ENCODE data around the gene EIF5.

Gene EIF5

DNA sequence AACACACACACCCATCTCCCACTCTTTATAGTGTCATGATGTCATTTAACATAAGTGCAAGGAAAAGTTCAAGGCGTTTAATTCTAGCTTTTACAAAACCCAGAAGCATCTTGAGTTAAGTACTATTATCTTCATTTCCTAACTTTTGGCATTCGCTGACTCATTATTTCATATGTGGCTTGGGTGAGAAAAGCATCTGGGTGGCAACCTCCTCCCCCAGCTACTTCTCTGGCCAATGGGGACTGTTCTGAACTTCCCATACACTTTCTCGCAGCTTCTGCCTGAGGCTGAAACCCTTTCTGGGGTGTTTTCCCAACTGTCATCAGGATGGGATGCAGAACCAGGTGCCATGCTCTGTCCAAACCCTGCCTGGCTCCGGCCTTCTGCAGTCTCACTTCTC lies 48.3 kb downstream of the EIF5 start (continued):
- TF ChIP-seq ZNF155 (tag by site-specific recombination; IDR thresholded peaks at IDR 0.05) (no peak), ZNF341 (tag by site-specific recombination; IDR thresholded peaks at IDR 0.05; ENCODE audit: low read depth) (no peak)
- TF ChIP-seq, protein P1, sequence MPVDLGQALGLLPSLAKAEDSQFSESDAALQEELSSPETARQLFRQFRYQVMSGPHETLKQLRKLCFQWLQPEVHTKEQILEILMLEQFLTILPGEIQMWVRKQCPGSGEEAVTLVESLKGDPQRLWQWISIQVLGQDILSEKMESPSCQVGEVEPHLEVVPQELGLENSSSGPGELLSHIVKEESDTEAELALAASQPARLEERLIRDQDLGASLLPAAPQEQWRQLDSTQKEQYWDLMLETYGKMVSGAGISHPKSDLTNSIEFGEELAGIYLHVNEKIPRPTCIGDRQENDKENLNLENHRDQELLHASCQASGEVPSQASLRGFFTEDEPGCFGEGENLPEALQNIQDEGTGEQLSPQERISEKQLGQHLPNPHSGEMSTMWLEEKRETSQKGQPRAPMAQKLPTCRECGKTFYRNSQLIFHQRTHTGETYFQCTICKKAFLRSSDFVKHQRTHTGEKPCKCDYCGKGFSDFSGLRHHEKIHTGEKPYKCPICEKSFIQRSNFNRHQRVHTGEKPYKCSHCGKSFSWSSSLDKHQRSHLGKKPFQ (tag by site-specific recombination; IDR thresholded peaks at IDR 0.05): no peak
- TF ChIP-seq, protein P2, sequence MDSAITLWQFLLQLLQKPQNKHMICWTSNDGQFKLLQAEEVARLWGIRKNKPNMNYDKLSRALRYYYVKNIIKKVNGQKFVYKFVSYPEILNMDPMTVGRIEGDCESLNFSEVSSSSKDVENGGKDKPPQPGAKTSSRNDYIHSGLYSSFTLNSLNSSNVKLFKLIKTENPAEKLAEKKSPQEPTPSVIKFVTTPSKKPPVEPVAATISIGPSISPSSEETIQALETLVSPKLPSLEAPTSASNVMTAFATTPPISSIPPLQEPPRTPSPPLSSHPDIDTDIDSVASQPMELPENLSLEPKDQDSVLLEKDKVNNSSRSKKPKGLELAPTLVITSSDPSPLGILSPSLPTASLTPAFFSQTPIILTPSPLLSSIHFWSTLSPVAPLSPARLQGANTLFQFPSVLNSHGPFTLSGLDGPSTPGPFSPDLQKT (IDR thresholded peaks at IDR 0.05; ENCODE audit: borderline replicate concordance, low read depth, low read length): no peak

DNA sequence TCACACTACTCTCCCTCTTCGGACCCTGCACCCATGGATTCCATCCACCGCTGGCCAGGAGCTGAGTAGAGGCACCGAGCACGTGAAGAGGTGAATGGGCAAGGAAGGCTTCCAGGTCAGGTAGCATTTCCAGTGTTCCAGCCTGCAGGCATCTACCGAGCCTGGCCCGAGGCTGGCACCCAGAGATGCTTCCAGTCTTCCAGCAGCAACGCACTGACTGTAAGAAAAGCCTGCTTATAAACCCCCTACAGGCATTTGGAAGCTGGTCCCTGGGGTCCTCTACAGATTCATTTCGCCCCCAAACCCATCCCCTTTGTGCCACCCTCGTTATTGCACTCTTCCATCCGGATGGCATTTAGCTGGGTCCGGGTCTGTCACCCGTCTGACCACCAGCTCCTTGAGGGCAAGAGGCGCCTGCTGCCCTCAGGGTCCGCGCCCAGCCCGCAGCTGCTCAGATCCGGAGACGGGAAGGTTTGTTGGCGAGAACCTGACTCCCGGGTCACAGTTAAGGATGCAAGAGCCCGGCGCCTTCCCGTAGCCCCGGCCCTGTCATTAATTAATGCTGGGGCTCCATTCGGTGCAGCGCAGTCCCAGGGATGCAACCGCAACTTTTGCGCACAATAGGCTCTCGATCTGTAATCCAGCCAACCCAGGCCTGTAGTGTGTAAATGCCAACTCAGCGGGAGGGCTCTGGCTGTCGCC lies 50.6 kb downstream of the EIF5 start:
- peak overlapping the region; percentile 97 for H3K4me3 ChIP-seq (ENCODE audit: low read depth, low read length)
- H3K4me1 ChIP-seq (ENCODE audit: control insufficient read depth, insufficient read depth, low read length): 0 out of 2 replicates have a peak, but pooled peaks cover 2% of the 10 kb centered on the region
- peak overlapping the region; percentile 92; the same call in 1 of the 2 replicates for H3K27ac ChIP-seq (ENCODE audit: extremely low read depth, low read depth, low read length)
- H3K36me3 ChIP-seq (ENCODE audit: control insufficient read depth in 2 of 2, insufficient read depth in 1 of 2, low read length in 2 of 2): no peaks in the 10 kb centered on the region
- no peaks in the 10 kb centered on the region for H3K9me3 ChIP-seq (ENCODE audit: control insufficient read depth, insufficient read depth, low read depth, low read length)
- ChIA-PET POLR2A (interaction anchor here (1.1 to 1.7 kb wide), 2 partner anchors 51 to 117 kb away, joined by 5 to 8 read pairs; partner anchors contain the start of gene EIF5), CTCF (interaction anchor here (0.8 to 1.5 kb wide), 3 partner anchors 8 to 30 kb away, joined by 4 to 5 read pairs (median 4); no protein-coding TSS in a partner anchor)
- TF ChIP-seq, protein P3, sequence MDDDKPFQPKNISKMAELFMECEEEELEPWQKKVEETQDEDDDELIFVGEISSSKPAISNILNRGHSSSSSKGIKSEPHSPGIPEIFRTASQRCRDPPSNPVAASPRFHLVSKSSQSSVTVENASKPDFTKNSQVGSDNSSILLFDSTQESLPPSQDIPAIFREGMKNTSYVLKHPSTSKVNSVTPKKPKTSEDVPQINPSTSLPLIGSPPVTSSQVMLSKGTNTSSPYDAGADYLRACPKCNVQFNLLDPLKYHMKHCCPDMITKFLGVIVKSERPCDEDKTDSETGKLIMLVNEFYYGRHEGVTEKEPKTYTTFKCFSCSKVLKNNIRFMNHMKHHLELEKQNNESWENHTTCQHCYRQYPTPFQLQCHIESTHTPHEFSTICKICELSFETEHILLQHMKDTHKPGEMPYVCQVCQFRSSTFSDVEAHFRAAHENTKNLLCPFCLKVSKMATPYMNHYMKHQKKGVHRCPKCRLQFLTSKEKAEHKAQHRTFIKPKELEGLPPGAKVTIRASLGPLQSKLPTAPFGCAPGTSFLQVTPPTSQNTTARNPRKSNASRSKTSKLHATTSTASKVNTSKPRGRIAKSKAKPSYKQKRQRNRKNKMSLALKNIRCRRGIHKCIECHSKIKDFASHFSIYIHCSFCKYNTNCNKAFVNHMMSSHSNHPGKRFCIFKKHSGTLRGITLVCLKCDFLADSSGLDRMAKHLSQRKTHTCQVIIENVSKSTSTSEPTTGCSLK (tag by site-specific recombination; IDR thresholded peaks at IDR 0.05): no peak
- TF ChIP-seq ZNF302 (tag by site-specific recombination; IDR thresholded peaks at IDR 0.05; ENCODE audit: low read depth): no peak
- TF ChIP-seq, protein P4, sequence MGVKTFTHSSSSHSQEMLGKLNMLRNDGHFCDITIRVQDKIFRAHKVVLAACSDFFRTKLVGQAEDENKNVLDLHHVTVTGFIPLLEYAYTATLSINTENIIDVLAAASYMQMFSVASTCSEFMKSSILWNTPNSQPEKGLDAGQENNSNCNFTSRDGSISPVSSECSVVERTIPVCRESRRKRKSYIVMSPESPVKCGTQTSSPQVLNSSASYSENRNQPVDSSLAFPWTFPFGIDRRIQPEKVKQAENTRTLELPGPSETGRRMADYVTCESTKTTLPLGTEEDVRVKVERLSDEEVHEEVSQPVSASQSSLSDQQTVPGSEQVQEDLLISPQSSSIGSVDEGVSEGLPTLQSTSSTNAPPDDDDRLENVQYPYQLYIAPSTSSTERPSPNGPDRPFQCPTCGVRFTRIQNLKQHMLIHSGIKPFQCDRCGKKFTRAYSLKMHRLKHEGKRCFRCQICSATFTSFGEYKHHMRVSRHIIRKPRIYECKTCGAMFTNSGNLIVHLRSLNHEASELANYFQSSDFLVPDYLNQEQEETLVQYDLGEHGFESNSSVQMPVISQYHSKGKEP (tag by site-specific recombination; IDR thresholded peaks at IDR 0.05): peak; percentile 59; the same call in 1 of the 2 replicates
- TF ChIP-seq, protein P5, sequence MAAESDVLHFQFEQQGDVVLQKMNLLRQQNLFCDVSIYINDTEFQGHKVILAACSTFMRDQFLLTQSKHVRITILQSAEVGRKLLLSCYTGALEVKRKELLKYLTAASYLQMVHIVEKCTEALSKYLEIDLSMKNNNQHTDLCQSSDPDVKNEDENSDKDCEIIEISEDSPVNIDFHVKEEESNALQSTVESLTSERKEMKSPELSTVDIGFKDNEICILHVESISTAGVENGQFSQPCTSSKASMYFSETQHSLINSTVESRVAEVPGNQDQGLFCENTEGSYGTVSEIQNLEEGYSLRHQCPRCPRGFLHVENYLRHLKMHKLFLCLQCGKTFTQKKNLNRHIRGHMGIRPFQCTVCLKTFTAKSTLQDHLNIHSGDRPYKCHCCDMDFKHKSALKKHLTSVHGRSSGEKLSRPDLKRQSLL (tag by site-specific recombination; IDR thresholded peaks at IDR 0.05): peak; percentile 50; the same call in 1 of the 2 replicates
- no peak for TF ChIP-seq ZNF404 (tag by site-specific recombination; IDR thresholded peaks at IDR 0.05)
- 0 out of 2 replicates have a peak, but pooled peaks have one; percentile 38 for TF ChIP-seq ZNF792 (tag by site-specific recombination; IDR thresholded peaks at IDR 0.05)
- TF ChIP-seq ZNF530 (tag by site-specific recombination; IDR thresholded peaks at IDR 0.05; ENCODE audit: low read depth): no peak
- no peak for TF ChIP-seq ZNF354C (tag by site-specific recombination; IDR thresholded peaks at IDR 0.05; ENCODE audit: borderline replicate concordance, low read depth)
- TF ChIP-seq SETDB1 (IDR thresholded peaks at IDR 0.05; ENCODE audit: insufficient read length, low read length): no peak
- TF ChIP-seq HOXD13 (CRISPR knock-in tag; IDR thresholded peaks at IDR 0.05; ENCODE audit: borderline replicate concordance): no peak
- no peak for TF ChIP-seq ZNF76 (tag by site-specific recombination; IDR thresholded peaks at IDR 0.05; ENCODE audit: borderline replicate concordance, low read depth)
- no peak for TF ChIP-seq GLI2 (tag by site-specific recombination; IDR thresholded peaks at IDR 0.05; ENCODE audit: borderline replicate concordance, low read depth)
- no peak for TF ChIP-seq ZNF777 (tag by site-specific recombination; IDR thresholded peaks at IDR 0.05; ENCODE audit: borderline replicate concordance)
- TF ChIP-seq, protein P6, sequence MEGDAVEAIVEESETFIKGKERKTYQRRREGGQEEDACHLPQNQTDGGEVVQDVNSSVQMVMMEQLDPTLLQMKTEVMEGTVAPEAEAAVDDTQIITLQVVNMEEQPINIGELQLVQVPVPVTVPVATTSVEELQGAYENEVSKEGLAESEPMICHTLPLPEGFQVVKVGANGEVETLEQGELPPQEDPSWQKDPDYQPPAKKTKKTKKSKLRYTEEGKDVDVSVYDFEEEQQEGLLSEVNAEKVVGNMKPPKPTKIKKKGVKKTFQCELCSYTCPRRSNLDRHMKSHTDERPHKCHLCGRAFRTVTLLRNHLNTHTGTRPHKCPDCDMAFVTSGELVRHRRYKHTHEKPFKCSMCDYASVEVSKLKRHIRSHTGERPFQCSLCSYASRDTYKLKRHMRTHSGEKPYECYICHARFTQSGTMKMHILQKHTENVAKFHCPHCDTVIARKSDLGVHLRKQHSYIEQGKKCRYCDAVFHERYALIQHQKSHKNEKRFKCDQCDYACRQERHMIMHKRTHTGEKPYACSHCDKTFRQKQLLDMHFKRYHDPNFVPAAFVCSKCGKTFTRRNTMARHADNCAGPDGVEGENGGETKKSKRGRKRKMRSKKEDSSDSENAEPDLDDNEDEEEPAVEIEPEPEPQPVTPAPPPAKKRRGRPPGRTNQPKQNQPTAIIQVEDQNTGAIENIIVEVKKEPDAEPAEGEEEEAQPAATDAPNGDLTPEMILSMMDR (tag by site-specific recombination; IDR thresholded peaks at IDR 0.05): no peak
- no peak for TF ChIP-seq ZNF560 (tag by site-specific recombination; IDR thresholded peaks at IDR 0.05; ENCODE audit: borderline replicate concordance)
- no peak for TF ChIP-seq ZNF341 (tag by site-specific recombination; IDR thresholded peaks at IDR 0.05; ENCODE audit: low read depth)
- no peak for TF ChIP-seq FEZF1 (tag by site-specific recombination; IDR thresholded peaks at IDR 0.05)
- no peak for TF ChIP-seq ZSCAN30 (tag by site-specific recombination; IDR thresholded peaks at IDR 0.05)
- no peak for TF ChIP-seq MZF1 (tag by site-specific recombination; IDR thresholded peaks at IDR 0.05; ENCODE audit: borderline replicate concordance)
